Medulla oblongata (tissue), 1 donor: Measurements from ENCODE around the gene TSHR.
"Not testable (repeated sequence)": the region's sequence is repeated elsewhere in the genome, so short reads cannot be mapped to it uniquely, and the experiment has no call there.

ENCODE experiments used
- DNase-seq: peaks from one replicate; pipeline ENCODE4 v3.0.0-alpha.2; 2015; ENCODE audit errors: extremely low spot score

Gene TSHR

GRCh38 chr14:81068176-81068782, 112.9 kb downstream of the TSHR start:
- no peak for DNase-seq

GRCh38 chr14:81070511-81070910, 115.1 kb downstream of the TSHR start:
- no peak for DNase-seq

GRCh38 chr14:81085596-81085995, 130.2 kb downstream of the TSHR start:
- no peak for DNase-seq

- DNase-seq = no peak
These were observed 131.8 kb downstream of the TSHR start for GRCh38 chr14:81087230-81087629.

- DNase-seq = no peak
These were observed 135.7 kb downstream of the TSHR start for GRCh38 chr14:81091139-81091538.

GRCh38 chr14:81091660-81092059, 136.2 kb downstream of the TSHR start:
- no peak for DNase-seq

GRCh38 chr14:81093651-81094050, 138.2 kb downstream of the TSHR start:
- DNase-seq = no peak

GRCh38 chr14:81095539-81095938, 140.1 kb downstream of the TSHR start:
- no peak for DNase-seq

GRCh38 chr14:81096656-81097055, 141.2 kb downstream of the TSHR start:
- no peak for DNase-seq

GRCh38 chr14:81102217-81102616, 146.8 kb downstream of the TSHR start:
- DNase-seq = no peak

GRCh38 chr14:81103443-81103842, 148.0 kb downstream of the TSHR start:
- no peak for DNase-seq

- DNase-seq = no peak
These were observed 150.0 kb downstream of the TSHR start for GRCh38 chr14:81105378-81105777.

- DNase-seq = no peak
These were observed 150.5 kb downstream of the TSHR start for GRCh38 chr14:81105961-81106360.

- DNase-seq = no peak
These were observed 154.8 kb downstream of the TSHR start for GRCh38 chr14:81110186-81110585.

- DNase-seq = peak; percentile 6
These were observed 157.8 kb downstream of the TSHR start for GRCh38 chr14:81113176-81113575.

- DNase-seq = not testable (repeated sequence)
These were observed 158.8 kb downstream of the TSHR start for GRCh38 chr14:81113945-81114820.

GRCh38 chr14:81120501-81120900, 165.1 kb downstream of the TSHR start:
- DNase-seq = peak; percentile 28

- no peak for DNase-seq
These were observed 166.9 kb downstream of the TSHR start for GRCh38 chr14:81122326-81122725.

GRCh38 chr14:81123811-81124210, 168.4 kb downstream of the TSHR start:
- DNase-seq = no peak

GRCh38 chr14:81125536-81125935, 170.1 kb downstream of the TSHR start:
- no peak for DNase-seq

- no peak for DNase-seq
These were observed 172.4 kb downstream of the TSHR start for GRCh38 chr14:81127785-81128184.

- no peak for DNase-seq
These were observed 173.8 kb downstream of the TSHR start for GRCh38 chr14:81129242-81129641.

- DNase-seq = no peak
These were observed 177.0 kb downstream of the TSHR start for GRCh38 chr14:81132468-81132867.
